ENCODE results near the gene SDCCAG8. TPM values are rescaled to one million over a fixed set of nuclear protein-coding genes. Genes with fewer than 3 reads are reported as not detected.

Gene SDCCAG8
- 38.6 and 44.3 TPM in 2 replicates for total RNA-seq

GRCh38 chr1:243255791-243256512 lies at the start of gene SDCCAG8:
Gene SDCCAG8, plus strand, starts transcription at chr1:243256041. Its CDS starts 133 bp downstream, at chr1:243256174.

GRCh38 chr1:243254927-243255790 lies 682 bp upstream of the SDCCAG8 start, which contains the start of gene CEP170:
Gene CEP170, minus strand, starts transcription at chr1:243255281. Its CDS starts 30,001 bp downstream, at chr1:243225280.

Other genes starting within 250 kb of the SDCCAG8 start
- gene CEP170, start 760 bp upstream of the SDCCAG8 start, total RNA-seq = 53.6 and 58.8 TPM in 2 replicates

All from myometrial cell (primary cell).